HS-5 (cell line): Measurements from ENCODE around the gene ACTR1B.
A peak's percentile ranks its signal among the peaks of the same experiment; 100 is the strongest.
"Not testable (repeated sequence)": the region's sequence is repeated elsewhere in the genome, so short reads cannot be mapped to it uniquely, and the experiment has no call there.

Experiments used
- DNase-seq: peaks from one replicate; pipeline ENCODE4 v3.0.0-alpha.2; 2012; ENCODE audit warnings: low read depth

Gene ACTR1B

DNA sequence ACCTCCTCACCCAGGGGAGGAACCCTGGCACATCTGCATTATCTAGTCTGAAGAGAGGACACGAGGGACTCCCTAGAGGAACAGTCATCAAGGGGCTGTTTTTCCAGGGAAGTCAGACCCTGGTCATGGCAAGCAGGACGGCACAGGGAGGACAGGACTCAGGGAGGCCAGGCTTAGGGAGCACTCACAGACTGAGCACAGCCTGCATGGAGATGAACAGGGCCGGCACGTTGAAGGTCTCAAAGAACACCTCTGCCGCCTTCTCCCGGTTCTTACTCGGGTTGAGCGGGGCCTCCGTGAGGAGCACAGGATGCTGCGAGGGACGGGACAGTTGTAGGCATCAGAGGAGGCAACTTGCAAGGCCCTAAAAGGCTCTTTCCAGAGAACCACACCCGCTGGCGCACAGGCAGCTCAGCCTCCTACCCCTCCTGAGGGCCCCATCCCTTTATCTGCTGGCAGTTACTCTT lies 5.1 kb downstream of the ACTR1B start:
- no peak for DNase-seq

DNA sequence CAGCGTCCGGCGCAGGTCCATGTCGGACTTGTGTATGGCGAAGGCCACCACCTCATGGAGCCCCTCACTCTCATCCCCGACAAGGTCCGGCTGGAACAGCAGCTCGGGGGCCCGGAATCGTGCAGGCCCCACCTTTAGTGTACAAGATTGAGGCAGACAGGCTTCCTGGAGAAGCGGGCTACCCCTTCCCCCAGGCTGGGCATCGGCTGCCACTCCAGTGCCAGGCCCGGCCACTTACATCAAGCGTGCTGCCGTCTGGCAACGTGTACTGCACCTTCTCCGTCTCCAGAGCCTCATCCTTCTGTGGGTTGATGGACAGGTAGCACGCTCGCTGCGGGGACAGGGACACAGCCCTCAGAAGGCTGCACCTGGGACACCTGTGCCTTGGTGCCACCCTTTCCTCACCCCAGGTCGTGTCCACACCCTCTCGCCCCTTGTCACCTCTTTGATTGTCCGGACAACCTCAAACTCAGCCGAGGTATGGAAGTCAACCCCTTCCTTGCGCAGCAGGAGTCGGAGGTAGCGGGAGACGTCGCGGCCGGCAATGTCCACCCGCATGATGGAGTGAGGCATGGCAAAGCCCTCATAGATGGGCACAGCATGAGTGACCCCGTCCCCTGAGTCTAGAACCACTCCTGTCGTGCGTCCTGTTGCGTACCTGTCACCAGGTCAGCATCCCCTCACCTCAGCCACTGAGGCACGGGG lies 5.7 kb downstream of the ACTR1B start:
- no peak for DNase-seq

DNA sequence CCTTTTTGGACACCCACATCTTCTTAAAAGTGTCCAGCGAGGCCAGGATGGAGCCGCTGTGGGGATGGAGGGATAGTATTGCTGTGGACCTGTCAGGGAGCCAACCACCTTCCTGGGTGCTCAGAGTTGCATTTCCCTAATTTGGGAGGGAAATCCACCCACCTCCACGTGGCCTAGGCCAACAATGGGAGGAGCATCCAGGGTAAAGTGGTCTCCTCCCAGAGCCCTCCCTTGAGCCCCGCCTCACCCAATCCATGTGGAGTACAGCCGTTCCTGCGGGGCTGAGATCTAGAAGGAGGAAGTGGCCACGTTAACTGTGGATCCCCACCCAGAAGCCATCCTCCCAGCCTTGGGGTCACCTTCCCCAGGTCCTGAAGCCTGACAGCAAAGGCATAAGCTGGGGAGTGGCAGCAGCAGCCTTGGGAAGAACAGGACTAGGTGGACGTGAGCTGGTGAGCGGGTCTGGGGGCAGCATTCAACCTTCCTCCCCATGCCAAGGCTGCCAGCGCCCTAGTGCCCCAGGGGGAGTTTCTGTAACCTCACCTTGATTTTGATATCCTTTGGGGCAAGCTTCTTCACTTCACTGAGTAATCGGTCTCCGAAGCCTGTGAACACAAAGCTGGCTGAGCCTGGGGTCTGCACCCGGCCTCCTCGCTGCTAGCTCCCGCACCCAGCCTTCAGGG lies 6.8 kb downstream of the ACTR1B start:
- DNase-seq, result no peak

DNA sequence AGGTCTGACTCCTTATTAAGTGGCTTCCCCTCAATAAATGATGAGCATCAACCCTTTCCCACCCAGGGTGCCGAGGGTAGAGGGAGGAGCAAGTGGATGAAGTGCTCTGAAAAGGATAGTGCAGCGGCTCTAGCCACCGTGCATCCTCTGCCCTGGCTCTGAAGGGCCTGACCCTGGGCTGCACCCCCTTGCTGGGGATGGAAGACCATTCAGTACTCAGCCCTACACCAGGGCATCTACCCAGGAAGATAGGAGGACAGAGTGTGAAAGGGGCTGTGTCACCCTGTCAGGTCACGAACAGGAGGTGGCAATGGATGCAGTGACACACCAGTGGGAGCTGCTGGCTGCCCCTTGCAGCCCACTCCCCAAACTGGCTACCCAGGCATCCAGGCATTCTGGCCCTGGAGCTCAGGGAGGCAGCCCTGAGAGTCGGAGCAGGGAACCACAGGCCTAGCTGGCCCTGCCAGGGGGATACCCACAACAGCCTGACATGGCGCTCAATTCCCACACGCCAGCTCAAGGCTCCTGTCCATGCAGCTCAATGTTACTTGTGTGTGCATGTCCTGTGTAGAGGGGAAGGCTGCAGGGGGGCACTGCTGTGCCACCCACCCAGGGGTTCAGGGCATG lies 7.6 kb downstream of the ACTR1B start:
- no peak for DNase-seq

DNA sequence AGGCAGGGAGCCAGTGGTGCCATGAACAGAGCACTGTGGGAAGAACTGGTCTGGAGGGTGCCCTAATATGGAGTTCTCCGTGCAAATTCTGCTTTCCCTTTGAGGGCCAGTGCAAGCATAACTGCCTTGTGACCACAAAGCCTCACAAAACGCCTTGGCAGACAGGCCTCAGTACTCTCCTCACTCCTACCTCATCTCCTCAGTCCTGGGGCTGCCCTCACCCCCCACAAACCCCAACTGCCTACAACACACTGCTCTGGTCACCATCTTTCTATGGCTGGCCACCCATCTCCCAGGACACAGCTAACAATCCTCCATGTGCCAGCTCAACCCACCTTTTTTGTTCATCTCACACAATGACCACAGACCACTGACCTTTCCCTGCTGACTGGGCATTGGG lies 9.1 kb downstream of the ACTR1B start:
- DNase-seq, result no peak

DNA sequence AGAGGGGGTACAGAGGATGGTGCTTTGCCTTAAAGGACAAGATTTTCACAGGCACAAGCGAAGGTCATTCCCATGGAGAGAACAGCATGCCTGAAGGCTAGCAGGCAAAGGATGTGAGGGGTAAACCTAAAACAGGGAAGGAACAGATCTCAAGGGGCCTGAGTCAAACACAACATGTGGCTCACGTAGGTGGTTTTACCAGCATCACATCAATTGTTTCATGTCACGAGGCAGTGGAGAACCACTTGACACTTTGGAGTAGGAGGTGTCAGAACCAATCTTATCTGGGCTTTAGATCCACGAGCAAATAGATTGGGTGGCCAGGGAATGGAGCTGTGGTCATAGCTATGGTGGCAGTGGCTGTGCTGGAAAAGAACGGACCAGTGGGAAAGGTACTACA lies 9.5 kb downstream of the ACTR1B start:
- no peak for DNase-seq

DNA sequence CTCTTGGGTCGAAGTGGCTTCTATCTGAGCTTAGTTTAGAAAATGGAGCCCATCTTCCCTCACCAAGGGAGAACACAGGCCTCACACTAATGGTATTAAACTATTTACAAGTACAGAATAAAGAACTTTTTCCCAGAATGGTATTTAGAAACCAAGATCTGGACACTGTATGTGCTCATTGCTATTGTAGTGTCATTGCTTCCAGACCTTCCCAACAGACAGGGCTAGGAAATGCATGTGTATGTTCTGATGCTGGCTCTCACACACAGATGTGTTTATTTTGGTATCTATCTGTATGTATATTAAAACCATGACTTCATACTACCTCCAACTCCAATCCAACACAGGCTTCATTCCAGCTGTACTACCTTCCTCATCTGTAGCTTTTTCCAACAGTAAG lies 10.0 kb downstream of the ACTR1B start:
- no peak for DNase-seq

DNA sequence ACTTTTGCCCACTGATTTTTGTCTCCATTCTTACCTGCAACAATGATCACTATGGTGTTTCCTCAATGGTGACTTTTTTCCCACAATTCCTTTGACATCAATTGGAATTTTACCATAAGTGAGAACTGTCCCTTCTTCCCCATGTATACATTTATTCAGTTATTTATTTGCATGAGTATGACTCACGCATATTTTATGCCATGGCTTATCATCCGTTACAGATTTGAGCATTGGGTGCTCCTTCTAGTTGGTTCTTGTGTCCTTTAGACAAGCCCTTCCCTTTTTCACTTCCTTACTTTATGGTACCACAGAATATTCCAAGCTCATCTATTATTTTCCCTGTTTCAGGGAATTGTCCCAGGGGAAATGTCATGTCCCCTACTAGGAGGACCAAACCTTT lies 10.4 kb downstream of the ACTR1B start:
- no peak for DNase-seq

DNA sequence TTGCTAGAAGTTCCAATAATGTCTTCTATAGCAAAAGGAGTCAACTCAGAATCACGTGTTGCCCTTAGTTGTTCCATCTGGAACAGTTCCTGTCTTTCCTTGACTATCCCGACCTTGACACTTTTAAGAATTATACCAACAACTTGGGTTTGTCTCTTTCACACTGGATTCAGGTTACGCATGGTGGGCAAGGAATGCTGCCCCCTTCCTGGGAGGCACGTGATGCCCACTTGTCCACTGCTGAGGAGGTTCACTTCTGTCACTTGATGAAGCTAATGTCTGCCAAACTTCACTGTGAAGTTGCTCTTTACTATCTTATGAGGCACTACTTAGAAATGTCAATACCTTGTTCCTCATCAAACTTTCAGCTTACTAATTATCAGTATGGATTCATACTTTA lies 12.7 kb downstream of the ACTR1B start:
- no peak for DNase-seq

DNA sequence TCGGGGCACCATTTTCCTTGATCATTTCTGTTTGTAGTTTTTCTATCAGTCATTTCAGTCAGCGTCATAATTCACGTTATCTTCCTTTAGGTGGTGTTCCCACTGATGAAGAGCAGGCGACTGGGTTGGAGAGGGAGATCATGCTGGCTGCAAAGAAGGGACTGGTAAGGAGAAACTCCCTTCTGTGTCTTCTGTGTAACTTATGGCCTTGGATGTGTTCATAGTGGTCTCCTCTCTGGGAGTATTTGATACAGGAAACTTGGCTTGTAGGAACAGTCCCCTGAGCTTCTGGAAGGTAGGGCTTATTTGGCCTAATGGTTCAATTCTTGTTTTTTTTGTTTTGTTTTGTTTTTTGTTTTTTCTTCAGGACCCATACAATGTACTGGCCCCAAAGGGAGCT lies 16.9 kb downstream of the ACTR1B start:
- DNase-seq, result no peak

DNA sequence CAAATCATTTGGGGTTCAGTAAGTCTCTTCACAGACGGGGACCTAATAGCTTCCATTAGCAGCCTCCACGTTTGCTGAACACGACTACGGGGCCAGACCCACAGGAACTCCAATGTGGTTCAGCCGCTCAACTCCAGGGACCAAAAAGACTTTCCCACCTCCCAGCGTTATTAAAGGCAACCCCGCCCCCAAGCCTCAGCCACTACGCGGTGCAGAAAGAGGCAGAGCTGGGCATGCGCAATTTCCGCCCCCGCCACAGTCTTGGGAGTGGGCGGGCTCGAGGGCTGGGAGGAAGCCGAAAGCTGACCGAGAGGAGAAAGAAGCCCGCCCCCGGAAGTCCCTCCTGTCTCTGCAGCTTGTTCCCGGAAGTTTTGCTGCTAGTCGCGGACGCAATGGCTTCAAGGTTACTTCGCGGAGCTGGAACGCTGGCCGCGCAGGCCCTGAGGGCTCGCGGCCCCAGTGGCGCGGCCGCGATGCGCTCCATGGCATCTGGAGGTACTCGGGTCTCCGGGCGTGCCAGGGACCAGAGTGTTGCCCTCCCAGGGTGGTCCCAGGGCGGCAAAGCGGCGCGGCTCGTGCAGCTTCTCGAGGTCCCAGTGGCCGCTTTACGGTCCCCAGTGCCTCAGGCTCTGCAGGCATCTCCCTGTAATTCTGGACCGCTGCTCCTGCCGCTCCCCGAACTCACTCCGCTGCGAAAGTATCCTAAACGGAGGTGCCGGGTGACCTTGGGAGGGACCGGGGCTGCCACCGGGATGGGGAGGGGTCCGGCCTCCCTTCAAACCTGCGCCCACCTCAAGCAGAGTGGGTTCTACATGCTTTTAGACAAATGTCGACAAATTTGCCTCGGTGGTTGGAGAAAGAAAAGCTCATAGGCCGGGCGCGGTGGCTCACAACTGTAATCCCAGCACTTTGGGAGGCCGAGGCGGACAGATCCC lies 17.9 kb downstream of the ACTR1B start, which contains the start of gene COX5B:
TSS of gene COX5B (plus strand) at position 368 of the 935 bp plus-strand sequence. CDS start at position 393, 25 bp downstream.
- DNase-seq, result peak; percentile 99

DNA sequence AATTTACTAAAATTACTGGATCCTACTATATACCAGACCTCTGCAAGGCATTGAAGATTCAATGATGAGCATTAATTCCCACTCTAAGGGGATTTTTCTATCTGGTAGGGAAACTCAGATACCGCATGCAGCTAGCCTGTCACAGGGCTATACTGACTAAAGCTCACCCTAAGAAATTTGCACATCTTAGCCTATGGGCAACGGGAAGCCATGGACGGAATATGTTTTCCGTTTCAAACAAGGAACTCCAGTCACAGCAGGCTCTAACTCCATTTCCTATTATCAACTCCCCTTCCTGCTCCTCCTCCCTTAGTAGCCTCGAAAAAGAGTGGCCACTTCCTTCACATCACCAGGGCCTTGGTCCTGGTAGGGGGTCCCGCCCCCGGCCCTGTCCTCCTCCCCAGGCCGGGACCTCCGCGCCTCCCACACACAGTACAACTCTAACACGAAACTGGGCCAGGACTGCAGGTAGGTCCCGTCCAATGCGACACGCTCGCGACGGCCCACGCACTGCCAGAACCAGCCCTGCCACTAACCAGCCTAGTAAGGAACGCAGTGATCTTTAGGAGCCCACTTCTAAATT lies 18.6 kb downstream of the ACTR1B start:
- no peak for DNase-seq

DNA sequence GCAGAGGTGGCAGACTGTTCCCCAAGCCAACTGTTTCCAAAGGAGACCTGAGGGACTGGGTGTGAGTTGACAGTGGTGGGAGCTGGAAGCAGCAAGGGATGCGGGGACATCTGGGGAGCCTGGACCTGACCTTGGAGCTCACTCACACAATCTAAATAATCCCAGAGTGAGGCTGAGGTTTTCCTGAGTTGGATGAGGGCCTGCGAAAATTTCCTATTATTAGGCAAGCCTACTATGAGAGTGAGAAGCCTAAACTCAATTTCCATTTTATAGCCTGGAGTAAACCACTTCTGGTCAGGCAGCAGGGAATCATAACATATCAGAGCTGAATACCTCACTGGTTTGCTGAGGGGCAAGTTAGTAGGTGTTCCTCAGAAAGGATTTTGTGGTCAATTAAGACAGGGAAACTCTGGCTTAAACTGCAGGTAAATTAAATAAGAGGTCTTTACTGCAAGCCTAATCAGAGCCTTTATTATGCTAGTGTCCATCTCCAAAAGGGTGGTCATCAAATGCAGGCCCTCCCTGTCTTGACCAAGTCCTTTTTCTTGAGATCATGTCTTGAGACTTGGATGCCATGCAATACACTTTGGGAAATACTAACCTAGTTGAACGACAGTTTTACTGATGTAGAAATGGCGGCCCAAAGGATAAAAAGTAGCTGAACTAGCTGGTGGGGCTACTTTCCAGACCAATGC lies 19.7 kb downstream of the ACTR1B start:
- DNase-seq, result no peak

DNA sequence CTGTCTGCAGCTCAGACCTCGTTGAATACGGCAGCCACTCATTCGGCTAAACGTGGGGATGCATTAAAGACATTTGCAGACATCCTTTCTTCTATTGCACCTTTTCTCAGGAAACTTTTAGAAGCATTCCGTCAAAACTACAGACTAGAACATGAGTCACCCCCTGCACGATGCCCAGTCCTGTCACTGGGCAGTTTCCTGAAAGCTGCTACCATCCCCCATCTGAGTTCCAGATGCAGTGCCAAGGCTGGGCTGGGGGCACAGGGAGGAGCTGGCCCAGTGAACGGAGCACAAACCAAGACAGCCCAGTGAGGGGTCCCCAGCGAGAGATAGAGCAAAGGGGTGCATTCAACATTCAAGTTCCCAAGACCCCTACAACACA lies 37.8 kb downstream of the ACTR1B start:
- not testable (repeated sequence) for DNase-seq

DNA sequence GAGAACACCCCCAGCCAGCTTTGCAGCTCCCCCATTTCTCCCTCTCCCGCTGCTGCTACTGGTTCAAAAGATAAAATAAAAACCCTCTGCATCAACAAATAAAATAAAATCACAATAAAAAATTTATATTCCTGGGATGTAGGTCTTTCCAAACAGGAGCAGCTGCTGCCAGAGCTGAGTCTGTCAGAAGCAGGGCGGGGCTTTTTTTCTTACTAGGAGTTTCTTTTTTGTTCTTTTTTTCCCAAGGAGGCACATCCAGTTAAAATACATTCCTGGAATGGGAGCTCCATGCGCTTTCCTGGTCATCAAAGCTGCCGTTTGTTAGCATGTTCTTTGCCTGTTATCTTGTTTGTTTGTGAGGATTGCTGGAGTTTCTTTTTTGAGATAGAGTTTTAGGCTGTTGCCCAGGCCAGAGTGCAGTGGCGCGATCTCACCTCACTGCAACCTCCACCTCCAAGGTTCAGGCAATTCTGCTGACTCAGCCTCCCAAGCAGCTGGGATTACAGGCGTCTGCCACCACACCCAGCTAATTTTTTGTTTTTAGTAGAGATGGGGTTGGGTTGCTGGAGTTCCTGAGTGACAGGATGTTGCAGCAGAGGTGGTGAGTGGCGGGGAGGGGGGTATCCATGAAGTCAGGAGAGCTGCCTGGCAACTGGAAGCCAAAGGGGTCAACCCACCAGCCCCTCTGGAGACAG lies 38.3 kb downstream of the ACTR1B start:
- DNase-seq, result not testable (repeated sequence)

DNA sequence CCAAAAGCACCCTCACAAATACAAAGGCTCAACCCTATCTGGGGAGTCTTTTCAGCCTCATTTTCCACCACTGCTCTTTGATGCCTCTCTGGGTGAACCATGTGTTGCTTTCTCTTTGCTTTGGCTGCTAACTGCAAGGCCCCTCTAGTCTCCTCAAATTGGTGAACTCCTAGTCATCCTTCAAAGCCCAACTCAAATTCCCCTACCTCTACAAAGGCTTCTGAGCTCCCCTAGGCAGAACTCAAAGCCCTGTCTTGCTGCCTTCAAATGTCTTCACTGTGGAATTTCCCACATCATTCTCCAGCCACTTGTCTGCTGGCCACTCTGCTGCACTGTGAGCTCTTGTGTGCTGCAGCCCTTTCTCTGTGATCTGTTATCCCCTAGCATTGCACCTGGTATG lies 40.9 kb downstream of the ACTR1B start:
- not testable (repeated sequence) for DNase-seq

DNA sequence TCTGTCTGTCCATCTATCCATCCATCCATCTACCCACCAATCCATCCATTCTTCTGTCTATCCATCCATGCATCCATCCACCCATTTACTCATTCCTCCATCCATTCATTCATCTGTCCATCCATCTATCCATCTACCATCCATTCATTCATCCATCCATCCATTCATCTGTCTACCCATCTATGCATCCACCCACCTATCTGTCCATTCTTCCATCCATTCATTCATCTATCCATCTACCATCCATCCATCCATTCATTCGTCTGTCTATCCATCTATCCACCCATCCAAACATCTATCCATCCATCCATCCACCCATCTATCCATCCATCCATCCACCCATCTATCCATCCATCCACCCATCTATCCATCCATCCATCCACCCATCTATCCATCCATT lies 43.4 kb downstream of the ACTR1B start:
- DNase-seq, result not testable (repeated sequence)

DNA sequence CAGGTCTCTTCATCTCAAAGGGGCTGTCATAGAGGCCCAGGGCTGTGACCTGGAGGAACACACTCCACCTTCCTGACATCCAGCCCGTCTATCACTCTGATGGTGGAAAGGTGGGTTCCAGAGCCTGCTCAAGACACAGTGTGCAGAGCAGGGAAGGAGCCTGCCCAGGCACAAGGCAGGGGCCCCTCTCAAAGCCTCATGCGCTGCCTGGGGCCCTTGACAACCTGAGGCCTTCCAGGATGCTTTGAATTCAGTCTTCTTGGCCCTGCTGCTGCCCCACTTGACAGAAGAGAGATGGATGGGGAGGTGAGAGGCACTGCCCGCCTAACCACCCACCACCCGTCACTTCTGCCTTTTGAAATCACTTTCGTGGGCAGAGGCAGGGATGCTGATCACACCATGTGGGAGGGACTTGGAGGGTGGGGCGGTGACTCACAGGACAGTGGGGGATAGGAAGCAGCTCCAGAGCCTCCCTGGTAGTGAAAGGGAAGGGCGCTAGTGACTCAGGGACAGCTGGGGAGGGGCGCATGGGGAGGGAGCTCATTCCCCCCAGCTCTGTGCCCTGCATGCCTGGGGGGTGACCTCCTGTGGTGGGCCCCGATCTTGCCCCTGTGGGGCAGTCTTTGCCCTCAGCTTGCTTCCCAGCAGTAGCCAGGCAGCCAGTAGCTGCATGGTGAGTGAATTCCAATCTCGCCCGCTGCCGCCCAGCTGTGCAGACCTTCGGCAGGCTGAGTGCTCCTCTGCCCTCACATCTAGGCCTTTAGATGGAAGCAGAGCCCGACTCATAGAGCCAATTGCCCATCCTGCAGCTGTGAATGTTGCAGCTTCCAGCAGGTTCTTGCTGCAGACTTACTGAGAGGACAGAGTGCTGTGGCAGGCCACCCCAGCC lies 44.7 kb downstream of the ACTR1B start:
- not testable (repeated sequence) for DNase-seq

DNA sequence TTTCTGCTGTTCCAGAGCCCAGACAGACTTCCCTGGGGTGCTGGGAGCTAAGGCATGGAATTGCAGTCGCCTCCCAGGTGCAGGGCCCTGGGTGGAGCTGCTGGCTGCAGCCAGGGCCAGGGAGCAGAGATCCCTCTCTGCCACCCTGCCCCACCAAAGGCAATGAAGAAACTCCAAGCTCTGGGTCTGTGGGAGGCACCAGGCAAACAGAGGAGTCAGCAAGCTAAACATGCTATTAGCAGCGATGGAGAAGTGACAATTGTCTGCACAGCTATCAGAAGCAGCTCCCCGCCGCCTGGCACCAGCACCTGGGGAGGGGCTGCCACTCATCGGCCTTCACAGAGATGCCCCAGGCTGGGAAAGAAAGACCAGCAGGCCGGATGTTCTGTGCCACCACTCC lies 45.9 kb downstream of the ACTR1B start:
- DNase-seq, result no peak
